ENCODE data around the gene RPS23. TPM values are rescaled to one million over a fixed set of nuclear protein-coding genes. Genes with fewer than 3 reads are reported as not detected.

RPS23 gene
- total and polyA plus RNA-seq, 2 of the 8 experiments (the other 6 are each of a cell fraction or from before 2014, with no cell fraction given) = 2,559 to 4,867 TPM

GRCh38 chr5:82277987-82278710, at the start of gene RPS23 (continued):
- TF ChIP-seq KDM4A (IDR thresholded peaks at IDR 0.05; ENCODE audit: low read depth, low read length, severe bottlenecking) (peak; percentile 35), BACH1 (IDR thresholded peaks at IDR 0.05; ENCODE audit: low read length) (no peak), GTF2F1 (IDR thresholded peaks at IDR 0.05; ENCODE audit: borderline replicate concordance, low read depth, low read length) (peak; percentile 27; the same call in 1 of the 2 replicates), SAP30 (IDR thresholded peaks at IDR 0.05; ENCODE audit: insufficient read depth, insufficient replicate concordance, low read length) (no peak), CBX8 (IDR thresholded peaks at IDR 0.05; ENCODE audit: borderline replicate concordance, low read depth, low read length) (no peak), SP4 (IDR thresholded peaks at IDR 0.05; ENCODE audit: low read length) (peak; percentile 99), EP300 (IDR thresholded peaks at IDR 0.05; ENCODE audit: borderline replicate concordance in 1 of 2, low read depth in 2 of 2, low read length in 2 of 2) (no peak), CEBPB (IDR thresholded peaks at IDR 0.05; ENCODE audit: low read depth, low read length) (no peak), POLR2A (IDR thresholded peaks at IDR 0.05; ENCODE audit: control extremely low read depth in 1 of 2, low read depth in 2 of 2, low read length in 2 of 2) (peak; percentile 89 to 95; a peak in 2 of 3 replicates), RXRA (IDR thresholded peaks at IDR 0.05; ENCODE audit: insufficient read depth, low read depth, low read length) (no peak), TAF1 (IDR thresholded peaks at IDR 0.05; ENCODE audit: low read depth, low read length) (peak; percentile 99), KDM5A (IDR thresholded peaks at IDR 0.05; ENCODE audit: low read length) (no peak; the same call in 1 of the 2 replicates), BCL11A (IDR thresholded peaks at IDR 0.05; ENCODE audit: low read depth in 2 of 2, low read length in 2 of 2) (no peak), JUND (IDR thresholded peaks at IDR 0.05; ENCODE audit: low read length) (no peak), YY1 (IDR thresholded peaks at IDR 0.05; ENCODE audit: low read depth, low read length) (no peak), BRCA1 (IDR thresholded peaks at IDR 0.05; ENCODE audit: low read depth, low read length) (no peak), GABPA (IDR thresholded peaks at IDR 0.05; ENCODE audit: borderline replicate concordance, insufficient read depth, low read length) (no peak), POLR2AphosphoS5 (IDR thresholded peaks at IDR 0.05; ENCODE audit: low read depth, low read length) (peak; percentile 90), HDAC6 (IDR thresholded peaks at IDR 0.05; ENCODE audit: low read depth, low read length) (no peak), SUZ12 (IDR thresholded peaks at IDR 0.05; ENCODE audit: low read length) (no peak)
- TF ChIP-seq, protein P1, sequence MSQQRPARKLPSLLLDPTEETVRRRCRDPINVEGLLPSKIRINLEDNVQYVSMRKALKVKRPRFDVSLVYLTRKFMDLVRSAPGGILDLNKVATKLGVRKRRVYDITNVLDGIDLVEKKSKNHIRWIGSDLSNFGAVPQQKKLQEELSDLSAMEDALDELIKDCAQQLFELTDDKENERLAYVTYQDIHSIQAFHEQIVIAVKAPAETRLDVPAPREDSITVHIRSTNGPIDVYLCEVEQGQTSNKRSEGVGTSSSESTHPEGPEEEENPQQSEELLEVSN (IDR thresholded peaks at IDR 0.05) = peak; percentile 51; the same call in 1 of the 2 replicates
- TF ChIP-seq, protein P2, sequence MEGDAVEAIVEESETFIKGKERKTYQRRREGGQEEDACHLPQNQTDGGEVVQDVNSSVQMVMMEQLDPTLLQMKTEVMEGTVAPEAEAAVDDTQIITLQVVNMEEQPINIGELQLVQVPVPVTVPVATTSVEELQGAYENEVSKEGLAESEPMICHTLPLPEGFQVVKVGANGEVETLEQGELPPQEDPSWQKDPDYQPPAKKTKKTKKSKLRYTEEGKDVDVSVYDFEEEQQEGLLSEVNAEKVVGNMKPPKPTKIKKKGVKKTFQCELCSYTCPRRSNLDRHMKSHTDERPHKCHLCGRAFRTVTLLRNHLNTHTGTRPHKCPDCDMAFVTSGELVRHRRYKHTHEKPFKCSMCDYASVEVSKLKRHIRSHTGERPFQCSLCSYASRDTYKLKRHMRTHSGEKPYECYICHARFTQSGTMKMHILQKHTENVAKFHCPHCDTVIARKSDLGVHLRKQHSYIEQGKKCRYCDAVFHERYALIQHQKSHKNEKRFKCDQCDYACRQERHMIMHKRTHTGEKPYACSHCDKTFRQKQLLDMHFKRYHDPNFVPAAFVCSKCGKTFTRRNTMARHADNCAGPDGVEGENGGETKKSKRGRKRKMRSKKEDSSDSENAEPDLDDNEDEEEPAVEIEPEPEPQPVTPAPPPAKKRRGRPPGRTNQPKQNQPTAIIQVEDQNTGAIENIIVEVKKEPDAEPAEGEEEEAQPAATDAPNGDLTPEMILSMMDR (IDR thresholded peaks at IDR 0.05; ENCODE audit: control extremely low read depth in 1 of 3, insufficient read depth in 1 of 3, low read depth in 1 of 3, low read length in 3 of 3) = no peak
